Testis (tissue), 2 donors: ENCODE data around the gene STIM1.

Experiments used
- POLR2A ChIP-seq: fragments of 450-650 bp; IDR thresholded peaks from one replicate; pipeline ENCODE4 v1.6.1; 2017; ENCODE audit warnings: antibody characterized with exemption, mild to moderate bottlenecking, moderate library complexity
- TF ChIP-seq, protein P1 (sequence below), 3 experiments: fragments of 450-650 bp in 2 of 3; fragments of 200-600 bp in 1 of 3; sonication (generic) in 1 of 3; IDR thresholded peaks; one replicate each; pipeline ENCODE4 v1.5.1; 2016 to 2019; ENCODE audit warnings: antibody characterized with exemption in 3 of 3, mild to moderate bottlenecking in 2 of 3, moderate library complexity in 1 of 3

GRCh38 chr11:4054643-4055042 is 199.2 kb downstream of the STIM1 start:
- TF ChIP-seq, protein P1, sequence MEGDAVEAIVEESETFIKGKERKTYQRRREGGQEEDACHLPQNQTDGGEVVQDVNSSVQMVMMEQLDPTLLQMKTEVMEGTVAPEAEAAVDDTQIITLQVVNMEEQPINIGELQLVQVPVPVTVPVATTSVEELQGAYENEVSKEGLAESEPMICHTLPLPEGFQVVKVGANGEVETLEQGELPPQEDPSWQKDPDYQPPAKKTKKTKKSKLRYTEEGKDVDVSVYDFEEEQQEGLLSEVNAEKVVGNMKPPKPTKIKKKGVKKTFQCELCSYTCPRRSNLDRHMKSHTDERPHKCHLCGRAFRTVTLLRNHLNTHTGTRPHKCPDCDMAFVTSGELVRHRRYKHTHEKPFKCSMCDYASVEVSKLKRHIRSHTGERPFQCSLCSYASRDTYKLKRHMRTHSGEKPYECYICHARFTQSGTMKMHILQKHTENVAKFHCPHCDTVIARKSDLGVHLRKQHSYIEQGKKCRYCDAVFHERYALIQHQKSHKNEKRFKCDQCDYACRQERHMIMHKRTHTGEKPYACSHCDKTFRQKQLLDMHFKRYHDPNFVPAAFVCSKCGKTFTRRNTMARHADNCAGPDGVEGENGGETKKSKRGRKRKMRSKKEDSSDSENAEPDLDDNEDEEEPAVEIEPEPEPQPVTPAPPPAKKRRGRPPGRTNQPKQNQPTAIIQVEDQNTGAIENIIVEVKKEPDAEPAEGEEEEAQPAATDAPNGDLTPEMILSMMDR (IDR thresholded peaks at IDR 0.05), result no peak
- no peak for TF ChIP-seq POLR2A
